GM18867 (cell line): Measurements from ENCODE around the gene CAPN10.

ENCODE experiments used
- ATAC-seq: cut with Tn5 transposase; IDR thresholded peaks from one replicate; pipeline ENCODE4 v1.9.1; 2021; ENCODE audit warnings: mild to moderate bottlenecking, moderate library complexity; ENCODE audit not compliant: unreplicated experiment

The CAPN10 gene

GRCh38 chr2:240620859-240621258, 34.3 kb downstream of the CAPN10 start:
- no peak for ATAC-seq

GRCh38 chr2:240622060-240622411, 35.5 kb downstream of the CAPN10 start:
- ATAC-seq = no peak

GRCh38 chr2:240622531-240623235, 36.1 kb downstream of the CAPN10 start:
- no peak for ATAC-seq

- no peak for ATAC-seq
Measured at GRCh38 chr2:240623531-240624010, 37.0 kb downstream of the CAPN10 start.

GRCh38 chr2:240624011-240624949, 37.7 kb downstream of the CAPN10 start:
- no peak for ATAC-seq

GRCh38 chr2:240624950-240625621, 38.6 kb downstream of the CAPN10 start, which contains the start of gene GPR35:
TSS of gene GPR35 (plus strand) at chr2:240625480. CDS start at chr2:240629953, 4,473 bp downstream.
- no peak for ATAC-seq

GRCh38 chr2:240626531-240627300, 40.2 kb downstream of the CAPN10 start:
- no peak for ATAC-seq

- ATAC-seq = no peak
Measured at GRCh38 chr2:240627736-240628506, 41.4 kb downstream of the CAPN10 start.

- no peak for ATAC-seq
Measured at GRCh38 chr2:240628507-240628807, 41.9 kb downstream of the CAPN10 start.

- no peak for ATAC-seq
Measured at GRCh38 chr2:240628808-240629618, 42.5 kb downstream of the CAPN10 start.

GRCh38 chr2:240629619-240629967, 43.1 kb downstream of the CAPN10 start:
- no peak for ATAC-seq

- ATAC-seq = no peak
Measured at GRCh38 chr2:240629968-240630770, 43.6 kb downstream of the CAPN10 start.

- no peak for ATAC-seq
Measured at GRCh38 chr2:240630771-240631547, 44.4 kb downstream of the CAPN10 start.

GRCh38 chr2:240631548-240632305, 45.2 kb downstream of the CAPN10 start:
- no peak for ATAC-seq

- ATAC-seq = no peak
Measured at GRCh38 chr2:240632306-240632721, 45.8 kb downstream of the CAPN10 start.

- ATAC-seq = no peak
Measured at GRCh38 chr2:240635121-240635997, 48.8 kb downstream of the CAPN10 start.
